NK-92 (cell line): ENCODE measurements around the gene ASAP2.

Source experiments
- DNase-seq: peaks from one replicate; lab custom pipeline; 2025; ENCODE audit not compliant: unreplicated experiment; lab: John Stamatoyannopoulos, UW

The ASAP2 gene

DNA sequence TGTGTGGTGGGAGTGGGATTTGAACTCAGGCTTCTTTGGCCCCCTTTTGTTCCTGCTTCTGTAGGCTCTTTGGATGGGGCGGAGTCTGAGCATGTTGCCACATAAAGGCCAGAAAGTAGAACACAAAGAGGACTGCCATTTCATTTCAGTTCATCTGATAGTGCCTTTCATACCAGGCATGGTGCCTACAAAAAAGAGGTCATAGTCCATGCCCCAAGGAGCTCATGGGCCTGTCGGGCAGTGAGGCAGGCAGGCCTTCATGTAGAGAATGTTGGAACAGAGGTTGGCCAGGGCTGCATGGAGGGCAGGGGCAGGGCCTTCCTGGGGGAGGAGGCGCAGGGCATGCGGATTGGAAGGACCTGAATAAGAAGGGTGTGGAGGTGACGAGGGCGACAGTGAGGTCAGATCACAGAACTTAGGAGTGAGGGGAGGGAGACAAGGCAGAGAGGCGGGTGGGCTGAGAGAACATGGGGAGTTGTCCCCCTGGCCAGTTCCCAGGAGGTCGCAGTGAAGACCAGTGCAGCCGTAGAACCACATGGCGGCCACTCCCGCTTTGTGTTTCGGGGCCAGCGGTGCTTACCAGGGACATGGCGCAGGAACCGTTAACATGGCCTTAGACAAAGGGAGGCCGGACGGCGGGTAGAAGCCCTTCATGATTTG, 167.6 kb downstream of the ASAP2 start:
- no peak for DNase-seq

DNA sequence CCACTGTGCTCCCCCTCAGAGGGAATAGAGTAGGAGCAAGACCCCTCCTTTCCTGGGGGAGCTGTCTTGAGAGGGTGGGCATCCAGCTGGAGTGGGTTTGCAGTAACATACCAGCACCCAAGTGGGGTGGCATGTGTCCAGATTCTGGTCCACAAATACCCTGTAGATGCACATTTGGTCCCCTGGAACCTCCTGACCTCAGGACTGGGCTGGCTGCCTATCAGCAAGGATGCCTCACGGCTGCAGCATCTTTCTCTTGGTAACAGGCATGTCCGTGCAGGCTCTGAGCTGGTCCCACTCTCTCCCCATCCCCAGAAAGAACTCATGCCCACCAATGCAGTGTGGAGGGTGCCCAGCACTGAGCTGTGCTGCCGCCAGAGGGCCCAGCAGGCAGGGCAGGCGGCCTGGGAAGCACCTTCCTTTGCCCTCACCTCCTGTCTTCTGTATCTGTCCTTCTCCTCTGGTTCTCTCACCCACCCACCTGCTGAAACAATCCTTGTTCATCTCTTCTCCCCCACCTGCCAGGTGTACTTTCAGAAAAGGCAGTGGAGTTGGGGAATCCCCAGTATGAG, 169.3 kb downstream of the ASAP2 start:
- no peak for DNase-seq

DNA sequence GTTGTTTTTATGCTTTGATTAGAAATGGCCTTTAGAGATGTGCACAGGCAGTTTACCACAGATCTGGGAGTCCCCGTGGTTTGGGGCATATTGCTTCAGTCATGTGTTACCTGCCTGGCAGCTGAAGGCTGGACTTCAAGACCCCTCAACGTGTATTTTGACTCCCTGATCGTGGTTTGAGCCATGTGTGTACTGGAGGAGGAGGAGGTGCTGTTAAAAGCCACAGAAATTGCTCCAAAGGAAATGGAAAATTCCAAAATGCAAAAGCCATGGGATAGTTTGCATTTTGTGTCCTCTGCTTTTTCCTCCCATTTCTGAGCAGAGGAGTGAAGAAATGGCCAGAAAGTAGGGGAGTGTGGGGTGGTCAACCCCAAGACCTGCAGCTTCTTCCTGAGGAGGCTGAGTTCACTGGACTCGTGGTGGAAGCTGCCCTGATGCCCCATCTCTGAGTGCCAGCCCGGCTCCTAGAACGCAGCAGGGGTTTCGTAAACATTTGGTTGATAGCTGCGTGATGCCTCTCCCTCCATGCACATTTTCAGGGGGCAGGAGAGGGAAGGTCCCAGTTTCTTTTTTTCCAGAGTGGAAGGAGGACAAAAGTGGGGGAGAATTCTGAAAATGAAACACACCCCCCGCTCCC, 171.0 kb downstream of the ASAP2 start:
- no peak for DNase-seq

DNA sequence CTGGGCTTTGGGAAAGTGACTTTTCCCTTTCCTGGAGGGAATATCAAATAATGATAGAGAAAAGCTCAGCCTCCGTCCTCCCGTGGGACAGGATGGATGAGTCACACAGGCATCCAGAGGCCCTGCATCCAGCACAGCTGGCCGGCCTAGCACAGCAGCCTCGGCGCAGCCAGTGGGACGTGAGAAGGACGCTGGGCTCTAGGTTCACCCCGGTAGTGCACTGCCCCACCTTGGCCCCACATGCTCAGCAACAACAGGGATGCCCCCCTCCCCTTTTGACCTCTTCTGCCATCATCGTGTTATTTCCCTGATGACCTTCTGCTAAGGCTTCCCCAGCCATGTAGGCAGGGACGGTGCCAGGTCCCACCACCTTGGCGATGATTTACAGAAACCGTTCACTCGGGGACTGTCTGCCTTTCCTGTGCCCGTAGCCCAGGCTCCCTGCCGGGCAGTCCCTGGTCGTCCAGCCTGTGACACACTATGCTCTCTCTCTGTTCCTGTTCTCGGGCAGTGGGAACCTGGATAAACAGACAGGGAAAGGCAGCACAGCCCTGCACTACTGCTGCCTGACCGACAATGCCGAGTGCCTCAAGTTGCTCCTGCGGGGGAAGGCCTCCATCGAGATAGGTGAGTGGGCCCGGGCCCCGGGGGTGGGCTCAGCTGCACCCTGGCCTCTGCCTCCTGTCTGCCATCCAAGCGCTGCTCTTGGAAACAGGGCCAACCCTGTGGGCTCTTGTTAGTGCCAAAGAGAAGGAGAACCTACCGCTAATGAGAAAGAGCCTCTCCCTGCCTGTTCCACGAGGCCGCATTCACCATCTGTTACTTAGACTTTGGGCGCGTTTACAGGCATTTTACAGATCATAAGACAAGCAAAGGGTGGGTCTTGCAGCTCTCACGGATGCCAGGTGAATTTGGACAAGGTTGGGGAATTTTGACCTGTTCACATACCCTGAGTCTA, 172.1 kb downstream of the ASAP2 start:
- DNase-seq: no peak

DNA sequence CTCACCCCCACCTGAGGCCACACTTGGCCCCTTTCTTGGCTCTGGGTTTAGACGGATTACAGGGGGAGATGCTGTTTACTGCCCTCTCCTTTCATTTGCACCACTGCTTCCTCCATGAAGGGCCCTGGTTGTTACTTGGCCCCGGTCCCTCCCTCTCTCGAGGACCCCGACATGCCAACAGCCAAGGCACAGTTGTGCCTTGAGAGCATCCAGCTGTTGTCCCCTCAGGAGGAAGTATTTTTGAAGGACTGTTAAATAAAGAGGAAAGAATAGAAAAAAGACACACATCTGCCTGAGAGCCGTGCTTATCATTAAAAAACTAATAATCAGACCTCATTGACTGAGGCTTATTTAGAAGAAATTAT, 172.8 kb downstream of the ASAP2 start:
- no peak for DNase-seq

DNA sequence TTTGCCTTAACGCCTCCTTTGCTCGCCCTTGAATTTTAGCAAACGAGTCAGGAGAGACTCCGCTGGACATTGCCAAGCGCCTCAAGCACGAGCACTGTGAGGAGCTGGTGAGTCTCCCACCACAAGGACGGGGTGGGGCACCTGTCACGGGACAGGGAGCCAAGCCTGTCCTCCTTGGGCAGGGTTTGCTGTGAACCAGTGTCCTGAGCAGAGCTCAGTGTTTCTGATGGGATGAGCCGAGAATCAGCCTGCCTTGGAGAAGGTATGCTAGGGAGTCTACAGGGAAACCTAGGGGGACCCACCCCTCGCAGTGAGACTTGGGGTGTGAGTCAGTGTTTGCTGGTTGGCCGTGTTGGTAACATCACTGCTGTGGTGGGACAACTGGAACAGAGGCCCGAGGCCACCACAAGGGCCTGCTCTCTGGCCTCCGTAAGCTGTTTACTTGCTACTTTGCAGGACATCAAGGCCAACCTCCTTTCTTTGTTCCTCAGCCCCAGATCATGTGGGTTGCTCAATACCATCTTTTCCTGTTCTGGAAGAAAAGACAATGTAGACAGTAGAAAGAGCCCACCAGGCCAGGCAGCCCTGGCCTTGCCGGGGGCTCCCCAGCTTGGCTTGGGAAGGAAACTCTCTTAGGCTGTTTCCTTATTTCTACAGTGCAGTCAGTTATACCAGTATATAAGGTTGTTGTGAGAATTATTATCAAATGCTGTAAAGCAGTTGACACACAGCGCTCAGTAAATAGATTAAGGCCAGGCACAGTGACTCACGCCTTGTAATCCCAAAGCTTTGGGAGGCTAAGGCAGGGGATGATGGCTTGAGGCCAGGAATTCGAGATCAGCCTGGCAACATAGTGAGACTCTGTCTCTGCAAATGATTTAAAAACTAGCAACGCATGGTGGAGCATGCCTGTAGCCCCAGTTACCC, 174.4 kb downstream of the ASAP2 start:
- no peak for DNase-seq

DNA sequence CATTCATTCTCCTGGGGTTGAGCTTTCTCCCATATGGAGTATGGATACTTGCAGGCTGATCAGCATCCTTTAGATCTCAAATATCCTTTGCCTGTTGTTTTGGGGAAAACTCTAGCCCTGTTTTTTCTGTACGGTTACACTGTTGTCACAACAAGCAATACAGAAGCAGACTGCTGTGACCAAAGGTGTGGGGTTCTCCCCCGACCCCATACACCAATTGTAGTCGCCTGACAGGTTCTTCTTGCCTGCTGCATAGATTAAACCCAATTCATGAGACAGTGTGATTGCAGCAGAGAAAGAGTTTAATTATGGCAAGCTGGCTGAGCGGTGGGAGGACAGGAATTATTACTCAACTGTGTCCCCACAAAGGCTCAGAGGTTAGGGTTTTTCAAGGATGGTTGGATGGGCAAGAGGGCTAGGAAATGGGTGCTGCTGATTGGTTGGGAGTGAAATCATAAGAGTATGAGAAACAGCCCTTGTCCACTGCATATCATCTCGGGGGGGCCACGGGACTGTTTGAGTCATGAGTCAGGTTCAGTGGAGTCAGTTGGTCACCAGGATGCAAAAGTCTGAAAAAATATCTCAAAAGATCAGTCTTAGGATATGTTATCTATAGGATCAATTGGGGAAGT, 176.1 kb downstream of the ASAP2 start:
- DNase-seq: no peak

DNA sequence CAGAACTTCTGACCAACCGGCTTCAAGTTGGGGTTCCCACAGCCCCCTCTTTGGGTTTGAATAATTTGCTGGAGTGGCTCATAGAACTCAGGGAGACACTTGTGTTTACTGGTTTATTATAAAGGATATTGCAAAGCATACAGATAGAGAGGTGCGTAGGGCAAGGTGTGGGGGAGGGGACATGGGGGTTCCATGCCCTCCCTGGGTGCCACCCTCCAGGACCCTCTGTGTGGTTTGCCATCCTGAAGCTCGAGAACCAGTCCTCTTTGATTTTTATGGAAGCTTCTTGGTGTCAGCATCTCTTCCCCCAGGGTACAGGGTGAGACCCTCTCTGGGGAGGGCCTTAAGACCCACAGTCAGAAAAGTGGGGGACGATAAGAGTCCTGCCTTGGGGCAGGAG, 177.9 kb downstream of the ASAP2 start:
- no peak for DNase-seq

DNA sequence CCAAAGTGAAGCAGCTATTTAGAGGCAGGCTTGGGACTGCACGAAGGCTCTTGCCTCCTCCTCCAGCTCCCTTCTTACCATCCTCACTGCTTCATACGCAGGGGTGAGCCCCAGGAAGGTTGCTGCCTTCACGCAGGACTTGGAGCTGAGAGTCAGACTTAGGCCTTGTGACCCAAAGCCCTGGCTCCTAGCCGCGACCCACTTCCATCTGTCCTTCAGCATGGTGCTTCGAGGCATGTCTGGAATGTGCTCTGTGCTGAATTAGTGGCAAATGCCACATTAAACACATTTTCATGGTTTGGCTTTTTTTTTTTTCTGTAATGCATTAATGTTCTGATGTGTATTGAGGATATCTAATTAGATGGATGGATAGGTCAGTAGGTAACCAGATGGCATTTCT, 179.2 kb downstream of the ASAP2 start:
- no peak for DNase-seq

DNA sequence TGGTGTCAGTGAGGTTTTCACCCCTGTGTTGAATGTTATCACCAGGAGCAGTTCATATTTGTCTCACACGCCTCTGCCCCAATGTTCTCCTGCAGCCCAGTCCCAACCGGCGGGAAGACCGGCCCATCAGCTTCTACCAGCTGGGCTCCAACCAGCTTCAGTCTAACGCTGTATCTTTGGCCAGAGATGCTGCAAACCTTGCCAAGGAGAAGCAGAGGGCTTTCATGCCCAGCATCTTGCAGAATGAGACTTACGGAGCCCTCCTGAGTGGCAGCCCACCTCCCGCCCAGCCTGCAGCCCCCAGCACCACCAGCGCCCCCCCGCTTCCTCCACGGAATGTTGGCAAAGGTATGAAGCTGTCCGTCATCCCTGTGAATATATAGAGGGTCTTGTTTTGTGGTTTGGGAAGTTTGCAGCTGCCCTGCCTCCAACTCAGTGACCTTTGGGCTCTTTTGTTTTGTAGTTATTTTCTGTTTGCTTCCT, 181.6 kb downstream of the ASAP2 start:
- no peak for DNase-seq

DNA sequence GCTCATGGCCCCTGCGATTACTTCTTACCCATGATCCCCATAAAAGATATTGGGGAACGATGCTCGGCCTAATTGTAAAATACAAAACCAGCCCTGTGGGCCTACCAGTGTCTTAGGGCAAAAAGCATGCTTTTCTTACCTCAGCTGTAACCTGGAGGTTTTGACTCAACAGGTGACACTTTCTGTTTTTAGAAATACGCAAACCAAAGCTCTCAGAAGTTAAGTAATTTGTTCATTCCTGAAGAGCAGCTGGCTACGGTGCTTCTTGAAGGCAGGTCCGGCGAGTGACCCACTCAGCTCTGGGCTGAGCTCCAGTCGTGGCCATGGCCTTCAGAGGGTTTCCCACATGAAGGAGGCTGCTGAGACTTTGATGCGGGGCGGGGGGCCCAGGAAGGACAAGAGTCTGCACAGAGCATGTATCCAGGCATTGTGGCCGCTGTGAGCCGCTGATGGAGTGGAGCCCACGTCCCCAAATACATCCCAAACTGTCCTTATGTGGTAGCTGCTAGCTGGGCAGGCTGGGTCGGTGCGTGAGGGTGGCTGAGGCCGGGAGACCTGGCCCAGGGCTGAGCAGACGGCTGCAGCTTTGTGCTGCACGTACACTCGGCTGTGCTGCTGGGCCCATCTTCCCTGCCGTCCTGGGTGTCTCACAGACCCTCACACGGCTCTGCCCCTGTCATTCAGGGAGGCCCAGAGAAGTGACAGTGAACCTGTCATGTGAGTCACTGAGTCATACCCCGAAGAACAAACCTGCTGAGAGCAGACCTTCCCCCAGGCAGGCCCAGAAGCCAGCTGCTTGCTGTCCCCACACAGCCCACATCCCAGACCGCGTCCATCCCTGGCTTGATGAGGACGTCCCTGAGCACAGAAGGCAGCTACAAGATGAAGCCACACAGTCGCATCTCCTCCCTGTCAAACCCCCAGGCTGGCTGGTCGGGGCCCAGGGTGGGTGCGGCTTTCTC, 182.6 kb downstream of the ASAP2 start:
- DNase-seq: no peak

DNA sequence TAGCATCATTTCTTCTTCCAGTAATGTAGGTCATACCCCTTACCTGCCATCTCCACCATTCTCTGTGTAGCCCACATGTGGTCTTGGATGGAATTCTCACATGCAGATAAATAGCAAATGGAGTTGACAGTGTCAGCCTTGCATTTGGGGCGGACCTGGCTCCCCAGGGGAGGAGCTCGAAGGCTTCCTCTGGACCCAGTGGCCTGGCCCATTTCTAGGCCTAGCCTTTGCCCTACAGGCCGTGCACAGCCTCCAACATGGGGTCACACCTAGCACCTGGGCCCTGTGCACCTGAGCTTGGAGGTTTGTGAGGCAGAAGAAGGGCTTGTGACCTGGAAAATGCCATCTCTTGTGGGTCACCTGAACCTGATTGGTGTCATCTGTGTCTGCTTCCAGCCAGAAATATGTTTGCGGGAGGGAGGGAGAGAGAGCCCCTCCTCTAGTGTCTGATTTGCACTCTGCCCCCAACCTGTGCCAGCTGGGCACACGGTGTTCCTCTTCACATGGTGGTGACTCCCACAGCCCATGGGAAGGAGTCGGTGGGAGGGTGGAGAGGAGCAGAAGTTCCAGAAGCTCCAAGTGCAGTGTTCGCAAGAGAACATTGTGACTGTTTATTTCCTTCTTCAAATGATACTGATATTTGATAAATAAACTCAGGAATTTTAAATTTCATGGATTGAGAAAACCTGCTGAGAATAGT, 183.7 kb downstream of the ASAP2 start:
- no peak for DNase-seq

DNA sequence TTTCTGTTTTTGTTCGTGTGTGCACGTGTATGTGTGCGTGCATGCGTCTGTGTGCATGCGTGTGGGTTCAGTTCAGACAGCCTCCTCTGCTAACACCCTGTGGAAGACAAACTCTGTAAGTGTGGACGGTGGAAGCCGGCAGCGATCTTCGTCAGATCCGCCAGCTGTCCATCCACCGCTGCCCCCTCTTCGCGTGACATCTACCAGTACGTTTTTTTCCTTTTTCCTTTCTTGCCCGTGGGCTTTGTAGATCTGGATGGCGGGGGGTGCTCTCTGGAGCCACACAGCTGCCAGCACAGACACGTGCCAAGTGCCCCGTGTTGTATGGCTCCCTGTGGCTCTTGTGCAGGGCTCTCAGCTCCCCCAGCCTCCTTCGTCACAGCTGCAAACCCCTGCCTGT, 184.4 kb downstream of the ASAP2 start:
- no peak for DNase-seq

DNA sequence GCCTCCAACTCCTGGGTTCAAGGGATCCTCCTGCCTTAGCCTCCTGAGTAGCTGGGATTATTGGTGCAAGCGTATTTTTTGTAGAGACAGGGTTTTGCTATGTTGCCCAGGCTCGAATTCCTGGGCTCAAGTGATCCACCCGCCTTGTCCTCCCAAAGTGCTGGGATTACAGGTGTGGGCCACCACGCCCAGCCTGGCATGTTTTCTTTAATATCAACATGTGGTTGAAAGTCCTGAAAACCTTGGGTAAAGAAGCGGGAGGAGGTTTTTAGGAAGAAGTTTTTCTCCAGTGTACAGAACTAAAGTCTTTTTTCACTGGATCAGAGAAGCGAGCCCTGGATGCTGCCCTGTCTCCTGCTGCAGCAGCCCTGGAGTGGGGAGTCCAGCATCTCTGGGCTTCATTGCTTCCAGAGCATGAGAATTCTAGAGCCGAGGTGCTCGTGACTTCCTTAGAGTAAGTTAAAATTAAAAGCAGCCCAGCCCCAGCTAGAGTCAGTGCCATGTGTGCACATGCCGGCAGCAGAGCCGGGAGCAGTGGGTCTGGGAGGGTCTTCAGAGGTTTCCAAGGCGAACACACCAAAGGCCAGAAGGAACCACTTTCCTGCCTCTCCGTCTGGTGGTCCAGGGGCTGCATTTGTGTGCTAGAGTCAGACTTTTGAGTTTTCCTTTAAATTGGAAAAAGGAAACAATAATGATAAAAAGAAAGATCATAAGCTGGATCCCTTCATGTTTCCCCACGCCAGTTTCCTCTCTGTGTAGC, 185.5 kb downstream of the ASAP2 start:
- no peak for DNase-seq

DNA sequence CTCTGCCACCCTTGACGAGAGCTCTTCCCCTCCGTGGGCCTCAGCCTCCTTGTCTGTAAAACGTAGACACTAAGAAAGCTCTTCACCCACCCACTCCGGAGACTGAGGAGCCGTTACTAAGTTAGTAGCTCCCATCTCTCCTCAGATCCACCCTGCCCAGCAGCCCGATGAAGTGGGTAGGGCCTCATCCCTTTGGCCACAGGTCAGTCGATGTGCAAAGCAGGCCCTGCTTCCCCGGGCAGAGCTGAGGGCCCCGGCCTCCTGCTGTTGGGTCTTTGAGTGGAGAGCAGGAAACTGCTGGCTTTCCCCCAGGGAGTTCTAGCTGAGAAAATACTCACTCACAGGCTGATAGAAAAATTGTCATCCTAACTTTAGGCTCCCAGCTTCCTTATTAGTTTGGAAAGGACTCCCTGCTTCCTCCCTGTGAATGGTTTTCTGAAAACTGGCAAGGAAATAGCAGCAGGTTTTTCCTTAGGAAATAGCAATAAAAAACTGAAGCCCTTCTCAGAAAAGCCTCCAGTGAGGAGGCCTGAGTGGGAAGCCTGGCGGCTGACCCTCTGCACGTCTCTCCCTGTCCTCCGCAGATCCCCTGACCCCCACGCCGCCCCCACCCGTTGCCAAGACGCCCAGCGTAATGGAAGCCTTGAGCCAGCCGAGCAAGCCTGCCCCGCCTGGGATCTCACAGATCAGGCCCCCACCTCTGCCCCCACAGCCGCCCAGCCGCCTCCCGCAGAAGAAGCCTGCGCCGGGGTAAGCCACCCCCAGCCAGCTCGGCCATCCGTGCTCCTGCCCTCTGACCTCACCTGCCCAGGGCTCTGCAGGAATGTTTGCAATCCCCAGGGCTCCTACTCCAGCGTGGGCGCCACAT, 186.5 kb downstream of the ASAP2 start:
- DNase-seq: no peak

DNA sequence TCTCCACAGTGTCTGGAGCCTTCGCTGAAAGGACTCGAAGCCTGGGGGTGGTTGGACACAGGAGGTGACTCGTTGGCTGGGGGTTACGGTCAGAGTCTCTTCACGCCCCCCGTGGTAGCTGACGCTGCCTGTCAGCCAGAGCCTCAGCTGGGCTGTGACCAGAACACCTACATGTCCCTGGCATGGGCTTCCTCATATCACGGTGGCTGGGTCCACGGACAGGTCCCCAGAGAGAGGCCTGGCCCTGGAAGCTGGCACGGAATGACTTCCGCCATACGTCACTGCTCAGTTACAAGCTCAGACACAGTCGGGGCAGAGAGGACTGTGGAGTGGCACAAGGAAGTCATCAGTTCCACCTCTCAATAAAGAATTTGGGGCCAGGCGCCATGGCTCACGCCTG, 188.2 kb downstream of the ASAP2 start:
- no peak for DNase-seq

DNA sequence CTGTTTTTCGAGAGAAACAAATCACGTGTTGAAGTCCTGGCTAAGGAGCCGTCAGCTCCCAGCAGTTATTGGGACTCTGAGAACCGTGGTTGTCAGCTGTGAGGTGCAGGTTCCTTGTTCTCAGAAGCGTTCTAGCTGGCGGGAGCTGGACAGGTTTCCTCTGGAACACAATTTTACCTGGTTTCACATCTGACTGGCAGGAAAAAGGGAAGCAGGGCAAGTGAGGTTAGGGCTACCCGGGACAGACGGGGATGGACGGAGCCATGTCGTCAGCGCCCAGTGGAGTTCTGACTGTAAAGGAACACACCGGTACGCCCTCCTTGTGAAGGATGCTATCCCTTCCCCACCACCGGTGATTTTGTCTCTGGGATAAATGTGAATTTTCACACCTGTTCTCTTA, 190.6 kb downstream of the ASAP2 start:
- no peak for DNase-seq
